Mucosa of stomach (tissue), 1 donor: ENCODE measurements around the gene KIF16B.

Experiments
- H3K27me3 ChIP-seq: one replicate; pipeline ENCODE4 v1.7.0; 2013; ENCODE audit warnings: mild to moderate bottlenecking, low read length; ENCODE audit not compliant: control insufficient read depth, insufficient read depth
- H3K36me3 ChIP-seq: one replicate; pipeline ENCODE4 v1.7.0; 2013; ENCODE audit warnings: low read length; ENCODE audit not compliant: control insufficient read depth, insufficient read depth
- H3K4me1 ChIP-seq: one replicate; pipeline ENCODE4 v1.7.0; 2013; ENCODE audit warnings: mild to moderate bottlenecking, low read length; ENCODE audit not compliant: control insufficient read depth, insufficient read depth
- H3K4me3 ChIP-seq: one replicate; pipeline ENCODE4 v1.7.0; 2013; ENCODE audit warnings: low read length
- H3K9ac ChIP-seq: one replicate; pipeline ENCODE4 v1.7.0; 2013; ENCODE audit warnings: mild to moderate bottlenecking, low read length, moderate library complexity
- H3K9me3 ChIP-seq: one replicate; pipeline ENCODE4 v1.7.0; 2013; ENCODE audit warnings: mild to moderate bottlenecking, low read length, moderate library complexity; ENCODE audit not compliant: control insufficient read depth
- donor health status: Pancreatic carcinoma.

The KIF16B gene

DNA sequence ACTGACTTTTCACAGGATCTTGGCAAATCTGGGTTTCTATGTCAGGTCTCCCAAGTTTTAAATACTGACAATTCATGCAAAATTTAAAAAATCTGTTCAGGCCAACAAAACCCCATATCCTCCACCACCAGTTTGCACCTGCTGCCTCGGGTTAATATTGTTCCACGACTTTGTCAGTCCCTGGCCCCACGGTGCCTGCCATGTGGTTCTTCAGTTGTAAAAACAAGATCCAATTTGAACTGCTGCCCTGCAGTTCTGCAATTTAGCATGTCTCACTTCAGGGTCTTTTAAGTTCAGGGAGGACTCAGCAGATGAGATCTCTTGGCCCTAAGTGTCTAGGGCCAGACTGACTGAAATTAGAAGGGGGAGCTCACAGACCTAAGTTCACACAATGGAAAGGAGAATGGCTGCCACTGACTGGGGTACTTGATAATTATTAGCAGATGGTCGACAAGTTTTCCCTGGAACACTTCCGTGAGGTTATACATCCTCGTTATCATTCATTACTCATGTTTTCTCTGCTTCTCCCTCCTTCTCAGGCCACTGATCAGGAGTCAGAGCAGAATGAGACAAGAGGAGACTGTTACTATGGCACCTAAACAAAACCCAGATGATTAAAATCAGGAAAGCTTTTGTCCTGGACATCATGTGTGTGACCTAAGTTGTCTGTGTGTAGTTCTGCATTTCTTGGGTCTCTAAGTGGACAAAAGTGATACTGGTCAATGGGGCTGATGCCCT lies 223.6 kb downstream of the KIF16B start:
- H3K9ac ChIP-seq, result no peak overlapping the region
- no peaks in the 10 kb centered on the region for H3K9me3 ChIP-seq
- H3K4me3 ChIP-seq, result no peak overlapping the region
- no peaks in the 10 kb centered on the region for H3K27me3 ChIP-seq
- no peaks in the 10 kb centered on the region for H3K4me1 ChIP-seq
- no peaks in the 10 kb centered on the region for H3K36me3 ChIP-seq

DNA sequence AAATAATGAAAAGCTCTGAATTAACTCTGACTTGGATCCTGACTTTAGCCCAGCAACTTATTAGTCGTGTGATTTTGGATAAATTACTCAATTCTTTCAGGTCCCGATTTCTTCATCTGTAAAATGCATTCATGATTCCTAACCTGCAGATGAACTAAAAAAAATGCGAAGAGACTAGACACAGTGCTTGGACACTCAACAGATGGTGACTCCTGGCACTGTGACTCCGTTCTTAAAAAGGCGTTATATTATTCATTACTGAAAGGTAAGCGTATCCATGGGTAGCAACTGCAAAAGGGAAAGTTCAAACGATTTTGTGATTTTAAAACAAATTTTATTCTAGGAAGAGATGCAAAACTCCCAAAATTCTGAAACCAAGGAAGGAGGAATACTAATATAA lies 226.3 kb downstream of the KIF16B start:
- no peaks in the 10 kb centered on the region for H3K36me3 ChIP-seq
- no peaks in the 10 kb centered on the region for H3K4me1 ChIP-seq
- no peaks in the 10 kb centered on the region for H3K27me3 ChIP-seq

DNA sequence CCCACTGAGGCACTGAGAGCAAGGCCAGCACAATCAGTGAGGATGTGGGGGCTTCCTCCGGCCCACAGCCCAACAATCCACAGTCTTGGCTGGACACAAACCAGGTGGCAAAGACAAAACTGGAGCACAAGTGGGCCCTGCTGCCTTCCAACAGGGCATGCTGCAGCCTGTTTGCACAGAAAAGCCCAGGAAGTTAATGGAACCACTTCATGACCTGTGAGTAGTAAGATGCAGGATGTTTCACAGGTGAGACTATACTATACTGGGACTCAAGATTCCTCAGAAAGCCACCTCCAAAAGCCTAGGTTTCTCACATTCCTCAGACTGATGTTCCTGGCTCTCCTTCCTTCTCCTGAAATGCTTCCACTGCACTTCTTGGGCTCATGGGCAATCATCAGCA lies 235.5 kb downstream of the KIF16B start:
- H3K4me3 ChIP-seq, result no peak overlapping the region
- no peaks in the 10 kb centered on the region for H3K27me3 ChIP-seq
- H3K4me1 ChIP-seq, result no peaks in the 10 kb centered on the region
- no peaks in the 10 kb centered on the region for H3K9me3 ChIP-seq
- no peak overlapping the region for H3K9ac ChIP-seq
- no peaks in the 10 kb centered on the region for H3K36me3 ChIP-seq

More for the DNA sequence above, 226.3 kb downstream of the KIF16B start:
- no peak overlapping the region for H3K4me3 ChIP-seq
- no peak overlapping the region for H3K9ac ChIP-seq
- H3K9me3 ChIP-seq, result no peaks in the 10 kb centered on the region

DNA sequence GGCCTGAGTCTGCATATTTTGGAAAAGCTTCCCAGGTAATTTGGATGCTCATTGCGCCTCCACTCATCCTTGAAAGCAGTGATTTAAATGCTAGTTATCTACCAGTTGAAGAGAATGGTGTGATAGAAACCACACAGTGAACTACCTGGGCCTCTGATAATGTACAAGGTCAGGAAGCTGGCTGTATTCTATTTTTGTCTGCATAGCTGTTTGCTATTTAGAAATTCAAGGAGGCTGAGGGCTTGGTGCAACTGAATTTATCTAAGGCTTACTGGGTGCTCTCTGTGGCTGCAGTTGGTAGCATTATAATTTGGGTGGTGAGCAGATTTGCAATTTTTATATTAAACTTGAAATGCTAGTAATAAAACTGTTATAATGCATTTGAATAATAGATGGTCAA lies 245.6 kb downstream of the KIF16B start:
- no peak overlapping the region for H3K9ac ChIP-seq
- no peaks in the 10 kb centered on the region for H3K4me1 ChIP-seq
- H3K36me3 ChIP-seq, result no peaks in the 10 kb centered on the region
- no peaks in the 10 kb centered on the region for H3K27me3 ChIP-seq
- no peak overlapping the region for H3K4me3 ChIP-seq
- H3K9me3 ChIP-seq, result no peaks in the 10 kb centered on the region

DNA sequence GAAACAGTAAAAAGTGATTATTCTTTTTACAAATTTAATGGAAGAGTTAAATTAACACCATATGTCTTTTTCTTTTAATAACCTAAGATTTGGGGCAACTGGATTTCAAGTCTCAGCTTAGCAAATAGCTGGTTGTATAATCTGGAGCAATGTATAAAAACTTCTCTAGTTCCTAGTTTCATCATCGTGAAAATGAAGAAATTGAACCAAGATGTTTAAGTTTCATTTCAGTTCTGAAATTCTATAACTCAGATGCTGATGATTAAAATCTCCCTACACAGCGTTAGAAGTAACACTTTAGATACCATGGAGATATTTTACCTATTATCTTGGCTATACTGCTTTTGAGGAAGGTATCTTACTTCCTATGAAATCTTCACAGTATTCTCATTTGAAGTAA lies 252.0 kb downstream of the KIF16B start:
- Histone ChIP-seq H3K9ac (no peak overlapping the region), H3K27me3 (no peaks in the 10 kb centered on the region)

DNA sequence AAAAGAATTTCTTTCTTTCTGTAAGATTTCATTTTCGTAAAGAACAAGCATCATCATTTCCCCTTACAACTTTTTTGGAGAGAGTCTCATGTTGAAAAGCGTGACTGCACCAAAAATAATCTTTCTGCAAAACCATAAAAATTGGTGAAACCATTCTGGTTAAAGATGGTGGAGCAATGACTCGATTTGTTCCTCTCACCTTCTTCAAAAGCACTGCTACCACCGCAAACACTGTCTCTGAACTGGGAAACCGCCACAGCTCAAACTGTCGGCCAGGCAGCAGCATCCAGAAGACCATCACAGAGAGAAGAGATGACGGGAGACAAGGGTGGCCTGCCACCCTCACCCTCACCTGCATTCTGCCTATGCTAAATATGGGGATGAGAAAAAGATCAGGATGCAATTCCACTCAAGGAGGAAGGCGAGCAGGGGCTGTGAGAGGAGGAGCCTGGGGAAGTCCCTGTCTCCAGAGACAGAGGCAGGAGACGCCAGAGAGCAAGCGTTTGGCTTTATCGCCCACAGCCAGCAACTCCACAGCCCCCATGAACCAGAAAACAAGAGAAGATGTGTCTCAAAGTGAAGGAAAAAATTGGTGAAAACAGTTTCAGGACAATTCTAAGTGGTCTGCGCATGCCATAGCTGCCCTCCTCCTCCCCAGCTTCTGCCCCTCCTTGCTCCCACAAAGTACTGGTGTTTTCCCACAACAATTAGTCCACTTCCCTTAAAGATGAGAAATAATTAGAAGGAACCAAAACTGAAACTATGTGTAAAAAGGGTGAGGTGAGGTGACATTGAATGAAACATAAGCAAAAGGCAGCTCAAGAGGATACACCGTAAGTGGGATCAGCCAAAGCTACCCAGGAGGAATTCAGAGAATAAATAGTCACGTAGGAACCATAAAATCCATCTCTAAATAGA lies 255.5 kb downstream of the KIF16B start:
- Histone ChIP-seq H3K4me1 (no peaks in the 10 kb centered on the region), H3K9ac (no peak overlapping the region), H3K27me3 (no peaks in the 10 kb centered on the region), H3K9me3 (no peaks in the 10 kb centered on the region), H3K4me3 (no peak overlapping the region), H3K36me3 (no peaks in the 10 kb centered on the region)

More for the DNA sequence above, 252.0 kb downstream of the KIF16B start:
- Histone ChIP-seq H3K9me3 (no peaks in the 10 kb centered on the region), H3K36me3 (no peaks in the 10 kb centered on the region), H3K4me3 (no peak overlapping the region), H3K4me1 (no peaks in the 10 kb centered on the region)

DNA sequence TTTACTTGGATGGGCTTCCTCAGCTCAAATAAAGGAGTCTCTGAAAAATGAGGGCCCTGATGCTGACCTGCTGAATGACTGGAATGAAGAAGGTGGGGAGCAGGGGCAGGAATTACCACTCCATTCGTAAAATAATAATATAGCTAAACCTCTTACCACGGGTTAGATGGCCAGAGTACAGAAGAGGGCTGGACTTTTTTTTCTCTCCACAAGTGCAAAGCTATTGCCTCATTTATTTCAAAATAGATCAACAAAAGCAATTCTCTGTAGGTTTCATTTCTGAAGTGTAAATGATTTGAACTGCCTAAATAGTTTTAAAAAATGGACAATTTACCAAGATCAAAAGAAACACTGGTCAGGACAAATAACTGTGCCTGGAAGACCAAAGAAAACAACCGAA lies 256.7 kb downstream of the KIF16B start:
- Histone ChIP-seq H3K4me3 (no peak overlapping the region), H3K27me3 (no peaks in the 10 kb centered on the region), H3K36me3 (no peaks in the 10 kb centered on the region), H3K4me1 (no peaks in the 10 kb centered on the region), H3K9me3 (no peaks in the 10 kb centered on the region), H3K9ac (no peak overlapping the region)

DNA sequence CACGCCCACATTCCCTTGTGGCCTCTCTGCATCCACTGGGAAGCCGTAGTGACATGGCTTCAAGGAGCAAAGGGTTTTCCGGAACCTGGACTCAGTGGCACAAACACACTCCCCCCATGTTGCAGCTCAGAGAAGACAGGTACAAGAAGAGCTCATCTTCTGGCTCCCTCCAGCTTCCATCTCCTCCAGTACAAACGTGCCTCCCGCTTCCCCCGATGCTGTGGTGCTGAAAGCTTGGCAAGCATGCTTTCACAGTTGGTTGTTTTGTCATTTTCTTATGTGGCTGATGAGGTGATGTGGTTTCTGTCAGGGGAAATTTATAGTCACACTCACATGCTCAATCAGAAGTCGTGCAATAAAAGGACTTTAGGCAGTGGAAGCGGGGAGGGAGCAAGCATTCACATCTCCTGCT lies 258.5 kb downstream of the KIF16B start:
- Histone ChIP-seq H3K9me3 (no peaks in the 10 kb centered on the region), H3K4me1 (no peaks in the 10 kb centered on the region), H3K9ac (no peak overlapping the region), H3K27me3 (no peaks in the 10 kb centered on the region), H3K36me3 (no peaks in the 10 kb centered on the region), H3K4me3 (no peak overlapping the region)

DNA sequence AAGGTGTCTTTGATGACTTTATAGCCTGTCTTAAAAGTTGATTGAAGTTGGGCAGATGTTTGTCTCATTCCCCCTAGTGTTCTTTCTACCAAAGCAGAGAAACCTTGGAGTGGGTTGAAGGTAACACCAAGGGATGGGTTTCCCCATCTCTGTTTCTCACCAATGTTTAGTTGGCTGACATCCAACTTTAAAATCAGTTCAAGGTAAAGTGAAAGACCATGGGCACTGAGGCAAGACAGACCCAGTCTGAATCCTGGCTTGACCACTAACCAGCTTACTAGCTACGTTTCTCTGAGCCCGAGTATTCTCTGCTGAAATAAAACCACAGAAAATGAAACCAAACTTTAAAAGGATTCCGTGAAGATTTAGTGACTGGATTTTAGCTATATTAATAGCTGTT lies 258.9 kb downstream of the KIF16B start:
- Histone ChIP-seq H3K4me1 (no peaks in the 10 kb centered on the region), H3K9ac (no peak overlapping the region), H3K4me3 (no peak overlapping the region), H3K36me3 (no peaks in the 10 kb centered on the region), H3K9me3 (no peaks in the 10 kb centered on the region), H3K27me3 (no peaks in the 10 kb centered on the region)

DNA sequence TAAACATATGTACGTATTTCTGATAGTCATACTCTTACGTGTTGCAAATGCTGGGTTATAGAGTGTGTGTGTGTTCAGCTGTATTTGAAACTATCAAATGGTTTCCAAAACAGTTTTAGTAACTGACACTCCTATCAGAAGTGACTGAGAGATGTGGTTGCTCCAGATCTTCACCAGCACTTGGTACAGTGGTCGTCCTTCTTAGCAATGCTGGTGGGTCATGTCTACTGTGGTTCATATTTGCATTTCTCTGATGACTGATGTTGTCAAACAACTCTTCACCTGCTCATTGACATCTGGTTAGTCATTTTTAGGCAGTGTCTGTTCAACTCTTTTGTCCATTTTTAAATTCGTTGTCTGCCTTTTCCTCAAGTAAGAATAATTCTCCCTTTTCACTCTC lies 259.3 kb downstream of the KIF16B start:
- Histone ChIP-seq H3K9me3 (no peaks in the 10 kb centered on the region), H3K9ac (no peak overlapping the region), H3K36me3 (no peaks in the 10 kb centered on the region)

DNA sequence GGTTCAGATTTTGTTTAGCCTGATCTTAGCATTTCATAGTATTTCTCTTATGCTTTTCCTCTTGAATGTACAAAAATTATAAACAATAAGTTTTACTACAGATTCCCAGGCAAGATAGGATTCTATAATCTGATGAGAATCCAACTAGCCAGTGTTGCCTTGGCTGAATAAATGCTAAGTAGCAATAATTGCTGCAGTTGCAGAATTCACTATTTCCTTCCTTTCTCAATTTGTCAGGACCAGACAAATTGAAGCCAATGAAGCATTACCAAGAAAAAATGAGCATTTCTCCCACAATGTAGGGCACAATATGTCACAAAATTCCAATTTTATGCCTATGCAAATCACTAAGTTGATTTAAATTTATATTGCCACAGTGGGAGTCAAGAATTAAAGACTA lies 260.2 kb downstream of the KIF16B start:
- no peaks in the 10 kb centered on the region for H3K27me3 ChIP-seq
- no peaks in the 10 kb centered on the region for H3K9me3 ChIP-seq

More for the DNA sequence above, 259.3 kb downstream of the KIF16B start:
- H3K4me1 ChIP-seq, result no peaks in the 10 kb centered on the region
- H3K27me3 ChIP-seq, result no peaks in the 10 kb centered on the region
- no peak overlapping the region for H3K4me3 ChIP-seq

DNA sequence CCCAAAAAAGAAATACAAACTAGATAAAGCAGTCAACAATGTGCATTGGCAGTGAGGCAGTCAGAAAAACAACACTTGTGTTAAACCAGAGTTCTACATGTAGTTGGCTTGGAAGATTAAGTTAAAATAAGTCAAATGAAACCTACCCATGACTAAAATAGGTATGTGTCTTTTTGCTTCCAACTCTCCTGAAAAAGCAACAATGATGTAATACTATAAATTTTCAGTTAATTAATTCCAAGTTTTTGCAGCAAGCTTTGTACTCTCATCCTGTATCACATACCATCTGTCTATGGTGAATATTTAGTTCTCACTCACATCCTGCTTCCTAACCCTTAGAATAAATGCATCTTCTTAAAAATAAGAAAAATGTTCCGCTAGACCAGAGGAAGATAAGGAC lies 261.5 kb downstream of the KIF16B start:
- Histone ChIP-seq H3K9ac (no peak overlapping the region), H3K27me3 (no peaks in the 10 kb centered on the region), H3K4me3 (no peak overlapping the region), H3K36me3 (no peaks in the 10 kb centered on the region), H3K4me1 (no peaks in the 10 kb centered on the region), H3K9me3 (no peaks in the 10 kb centered on the region)

More for the DNA sequence above, 260.2 kb downstream of the KIF16B start:
- Histone ChIP-seq H3K4me3 (no peak overlapping the region), H3K9ac (no peak overlapping the region), H3K36me3 (no peaks in the 10 kb centered on the region), H3K4me1 (no peaks in the 10 kb centered on the region)
